ENCODE results near the gene PPM1M. TPM values are rescaled to one million over a fixed set of nuclear protein-coding genes. Genes with fewer than 3 reads are reported as not detected.

The PPM1M gene
- total and polyA plus RNA-seq, 4 donors, result 18.2 to 53.6 (median 35.0) TPM

- H3K4me3 ChIP-seq, result no peak overlapping the region
- H3K9me3 ChIP-seq (ENCODE audit: control insufficient read depth in 4 of 4, insufficient read depth in 3 of 4, low read length in 3 of 4), result no peaks in the 10 kb centered on the region
- peaks cover 0 to 10% (median 2%) of the 10 kb centered on the region in 4 donors for H3K36me3 ChIP-seq (ENCODE audit: control insufficient read depth in 4 of 4, insufficient read depth in 4 of 4, low read length in 4 of 4)
- ATAC-seq (ENCODE audit: insufficient read depth, low FRiP score), result no peak
- no peak for TF ChIP-seq CTCF (IDR thresholded peaks at IDR 0.05; ENCODE audit: control extremely low read depth, extremely low read depth)
- H3K27me3 ChIP-seq (ENCODE audit: control insufficient read depth in 3 of 3, insufficient read depth in 3 of 3, low read length in 2 of 3), result no peaks in the 10 kb centered on the region
- peak overlapping the region in 1 of 2 donors; percentile 60 for H3K9ac ChIP-seq (ENCODE audit: insufficient read depth in 1 of 2, low read length in 2 of 2)
- DNase-seq, result no peak
- H3K27ac ChIP-seq (ENCODE audit: low read depth in 1 of 2, low read length in 1 of 2), result peak overlapping the region in 1 of 2 donors; percentile 99
- H3K4me1 ChIP-seq (ENCODE audit: control insufficient read depth in 5 of 5, insufficient read depth in 5 of 5, low read length in 5 of 5), result peaks cover 5 to 26% (median 11%) of the 10 kb centered on the region in 5 donors
- WGBS, 2 donors, result 36 to 50% methylated on average over 2 of the region's 2 CpGs
Measured at GRCh38 chr3:52279596-52279995, 34.0 kb downstream of the PPM1M start.

- peak overlapping the region; percentile 56 to 99 for H3K27ac ChIP-seq (ENCODE audit: low read depth in 1 of 2, low read length in 1 of 2)
- ATAC-seq (ENCODE audit: insufficient read depth, low FRiP score) (no peak), DNase-seq (peak; percentile 53 to 87 (median 82))
- peaks cover 2 to 26% (median 11%) of the 10 kb centered on the region in 5 donors for H3K4me1 ChIP-seq (ENCODE audit: control insufficient read depth in 5 of 5, insufficient read depth in 5 of 5, low read length in 5 of 5)
- peak overlapping the region in 1 of 2 donors; percentile 26 for H3K9ac ChIP-seq (ENCODE audit: insufficient read depth in 1 of 2, low read length in 2 of 2)
- WGBS, 2 donors, result 35 to 56% methylated on average over 6 of the region's 6 CpGs
- H3K27me3 ChIP-seq (ENCODE audit: control insufficient read depth in 3 of 3, insufficient read depth in 3 of 3, low read length in 2 of 3), result no peaks in the 10 kb centered on the region
- no peaks in the 10 kb centered on the region for H3K9me3 ChIP-seq (ENCODE audit: control insufficient read depth in 4 of 4, insufficient read depth in 3 of 4, low read length in 3 of 4)
- no peak overlapping the region for H3K4me3 ChIP-seq
- peaks cover 0 to 10% (median 2%) of the 10 kb centered on the region in 4 donors for H3K36me3 ChIP-seq (ENCODE audit: control insufficient read depth in 4 of 4, insufficient read depth in 4 of 4, low read length in 4 of 4)
- no peak for TF ChIP-seq CTCF (IDR thresholded peaks at IDR 0.05; ENCODE audit: control extremely low read depth, extremely low read depth)
Measured at GRCh38 chr3:52280050-52280461, 34.5 kb downstream of the PPM1M start.

GRCh38 chr3:52281981-52282801, 36.6 kb downstream of the PPM1M start:
- WGBS, 2 donors, result 33 to 63% methylated on average over 8 of the region's 8 CpGs
- ATAC-seq (ENCODE audit: insufficient read depth, low FRiP score), result no peak
- H3K9ac ChIP-seq (ENCODE audit: insufficient read depth in 1 of 2, low read length in 2 of 2), result no peak overlapping the region
- no peak overlapping the region for H3K27ac ChIP-seq (ENCODE audit: low read depth in 1 of 2, low read length in 1 of 2)
- peaks cover 2 to 21% (median 12%) of the 10 kb centered on the region in 5 donors for H3K4me1 ChIP-seq (ENCODE audit: control insufficient read depth in 5 of 5, insufficient read depth in 5 of 5, low read length in 5 of 5)
- H3K36me3 ChIP-seq (ENCODE audit: control insufficient read depth in 4 of 4, insufficient read depth in 4 of 4, low read length in 4 of 4), result peaks cover 0 to 7% (median 0%) of the 10 kb centered on the region in 4 donors
- H3K9me3 ChIP-seq (ENCODE audit: control insufficient read depth in 4 of 4, insufficient read depth in 3 of 4, low read length in 3 of 4), result no peaks in the 10 kb centered on the region
- H3K27me3 ChIP-seq (ENCODE audit: control insufficient read depth in 3 of 3, insufficient read depth in 3 of 3, low read length in 2 of 3), result no peaks in the 10 kb centered on the region
- H3K4me3 ChIP-seq, result no peak overlapping the region
- no peak for TF ChIP-seq CTCF (IDR thresholded peaks at IDR 0.05; ENCODE audit: control extremely low read depth, extremely low read depth)
- DNase-seq, result no peak
